ENCODE data around the gene TMEM120B.

- TF ChIP-seq ARID3A (IDR thresholded peaks at IDR 0.05; ENCODE audit: low read depth, low read length), result no peak
- no peak for TF ChIP-seq BCL3 (CRISPR knock-in tag; IDR thresholded peaks at IDR 0.05)
These were observed at the start of gene TMEM120B for GRCh38 chr12:121712461-121713256.
